Left lobe of liver (tissue), 2 donors: ENCODE data around the gene CHADL. TPM values are rescaled to one million over a fixed set of nuclear protein-coding genes. Genes with fewer than 3 reads are reported as not detected.

Source experiments
- ATAC-seq: fragments of 200-7000 bp; cut with Tn5 transposase; one replicate; pipeline ENCODE4 v1.9.1; 2020; ENCODE audit warnings: mild to moderate bottlenecking, moderate library complexity
- DNase-seq: peaks from one replicate; pipeline ENCODE4 v3.0.0-alpha.2; 2020; ENCODE audit warnings: low spot score
- total RNA-seq: library from RNA; stranded (reverse); gene quantifications from one replicate; pipeline ENCODE4 v1.2.1, GENCODE V29; 2021
- donor health status: DM: no; HTN: no; CAD: no; lungs with moderate emphysema.
- donor health status: DM: no; HTN: yes; CAD: no.

Gene CHADL
- total RNA-seq, 1 donor from 2014 or later: 2.5 TPM

DNA sequence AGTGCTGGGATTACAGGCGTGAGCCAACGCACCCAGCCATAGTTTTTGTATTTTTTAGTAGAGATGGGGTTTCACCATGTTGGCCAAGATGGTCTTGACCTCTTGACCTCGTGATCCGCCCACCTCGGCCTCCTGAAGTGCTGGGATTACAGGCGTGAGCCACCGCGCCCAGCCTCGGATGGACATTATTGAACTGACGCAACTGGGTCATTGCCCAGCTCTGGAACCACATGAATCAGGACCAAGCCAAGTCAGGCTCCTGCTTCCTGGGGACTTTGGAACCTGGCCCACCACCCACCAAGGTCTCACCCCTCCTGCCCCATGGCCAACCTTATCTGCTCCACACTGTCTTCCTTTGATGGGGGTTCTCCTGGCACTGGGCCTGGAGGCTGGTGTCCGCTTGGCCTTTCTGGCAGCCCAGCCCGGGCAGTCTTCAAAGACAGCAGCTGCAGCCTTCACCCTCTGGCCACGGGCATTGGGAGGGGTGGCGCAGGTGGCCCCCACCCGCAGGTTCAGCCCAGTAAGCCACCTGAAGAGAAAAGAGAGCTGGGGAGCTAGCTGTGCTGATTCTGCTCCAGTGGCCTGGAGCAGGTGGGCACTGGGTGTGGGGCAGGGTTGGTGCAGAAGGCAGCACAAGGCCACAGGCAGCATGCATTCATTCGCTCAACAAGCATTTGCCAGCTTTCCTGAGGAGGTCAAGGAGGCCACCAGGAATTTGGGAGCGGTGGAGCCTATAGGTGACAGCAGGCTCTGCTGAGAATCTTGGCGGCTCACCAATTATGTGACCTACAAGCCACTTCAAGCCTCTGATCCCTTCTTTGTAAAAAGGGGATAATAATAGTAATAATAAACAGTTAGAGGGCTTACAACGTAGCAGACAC is 5.7 kb downstream of the CHADL start:
- ATAC-seq: peak; percentile 39
- DNase-seq: peak; percentile 82

DNA sequence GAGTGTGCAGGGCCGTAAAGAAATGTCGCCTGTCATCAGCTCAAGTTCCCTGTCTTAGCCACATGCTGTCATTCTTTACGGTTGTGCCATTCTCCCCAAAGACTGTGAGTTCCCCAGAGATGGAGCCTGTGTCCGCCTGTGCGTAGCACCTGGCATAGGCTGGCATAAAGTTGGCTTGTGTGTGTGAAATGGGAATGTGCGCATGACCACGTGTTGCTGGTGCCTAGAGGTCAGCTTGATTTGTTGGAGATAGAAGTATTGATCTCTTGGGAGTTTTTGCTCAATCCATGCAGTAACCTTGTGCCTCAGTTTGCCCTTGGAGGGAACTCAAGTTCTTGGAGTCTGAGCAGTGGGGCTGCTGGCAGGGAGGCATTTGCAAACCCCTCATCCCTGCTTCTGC is 9.4 kb downstream of the CHADL start:
- DNase-seq: peak; percentile 69
- peak; percentile 60 for ATAC-seq

DNA sequence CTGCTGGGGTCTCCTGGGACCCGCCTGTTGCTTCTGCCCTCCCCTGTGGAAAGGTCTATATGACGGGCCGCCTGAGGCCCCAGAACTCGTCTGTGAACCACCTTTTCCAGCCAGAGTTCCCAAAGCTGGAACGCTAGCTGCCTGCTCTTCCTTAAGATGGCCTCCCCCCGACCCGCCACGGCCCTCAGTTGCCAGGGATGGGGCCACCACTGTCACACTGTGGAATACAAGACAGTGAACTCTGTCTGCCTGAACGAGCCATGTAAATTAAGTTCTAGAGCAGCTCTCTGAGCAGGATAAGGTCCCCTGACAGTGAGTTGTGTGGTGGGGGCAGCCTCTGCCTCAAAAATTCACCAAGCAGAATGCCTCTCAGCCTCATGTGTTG is 10.3 kb downstream of the CHADL start:
- DNase-seq: no peak
- ATAC-seq: no peak

DNA sequence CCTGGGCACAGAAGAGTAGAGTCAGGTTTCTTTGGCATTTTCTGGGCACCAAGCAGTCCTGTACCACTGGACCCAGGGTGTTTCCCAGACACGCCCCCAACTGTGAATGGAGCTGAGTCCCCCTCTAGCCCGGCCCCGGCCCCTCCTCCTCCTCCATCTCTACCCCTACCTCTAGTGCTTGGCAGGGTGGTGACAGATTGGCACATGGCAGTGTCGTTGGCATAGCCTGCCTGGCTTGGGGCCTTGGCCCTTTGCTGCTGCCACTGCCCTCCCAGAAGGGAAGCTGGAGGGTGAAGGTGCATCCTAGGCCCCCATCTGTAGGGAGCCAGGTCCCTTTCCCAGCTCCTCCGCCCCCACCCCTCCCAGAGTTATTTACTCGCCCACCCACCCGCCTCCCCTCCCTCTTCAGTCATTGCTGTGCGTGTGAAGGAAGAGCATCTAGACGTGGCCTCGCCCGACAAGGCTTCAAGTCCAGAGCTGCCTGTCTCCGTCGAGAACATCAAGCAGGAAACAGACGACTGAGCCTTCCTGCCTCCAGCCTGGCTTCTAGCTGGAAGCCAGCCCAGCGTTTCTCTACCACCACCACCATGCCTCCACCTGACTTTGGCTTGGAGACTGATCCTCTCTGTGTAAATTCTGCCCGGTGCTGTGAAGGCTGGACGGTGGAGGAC is 10.9 kb downstream of the CHADL start:
- ATAC-seq (peak; percentile 37), DNase-seq (no peak)

- ATAC-seq (no peak), DNase-seq (no peak)
Measured at GRCh38 chr22:41229215-41229614, 11.5 kb downstream of the CHADL start.

DNA sequence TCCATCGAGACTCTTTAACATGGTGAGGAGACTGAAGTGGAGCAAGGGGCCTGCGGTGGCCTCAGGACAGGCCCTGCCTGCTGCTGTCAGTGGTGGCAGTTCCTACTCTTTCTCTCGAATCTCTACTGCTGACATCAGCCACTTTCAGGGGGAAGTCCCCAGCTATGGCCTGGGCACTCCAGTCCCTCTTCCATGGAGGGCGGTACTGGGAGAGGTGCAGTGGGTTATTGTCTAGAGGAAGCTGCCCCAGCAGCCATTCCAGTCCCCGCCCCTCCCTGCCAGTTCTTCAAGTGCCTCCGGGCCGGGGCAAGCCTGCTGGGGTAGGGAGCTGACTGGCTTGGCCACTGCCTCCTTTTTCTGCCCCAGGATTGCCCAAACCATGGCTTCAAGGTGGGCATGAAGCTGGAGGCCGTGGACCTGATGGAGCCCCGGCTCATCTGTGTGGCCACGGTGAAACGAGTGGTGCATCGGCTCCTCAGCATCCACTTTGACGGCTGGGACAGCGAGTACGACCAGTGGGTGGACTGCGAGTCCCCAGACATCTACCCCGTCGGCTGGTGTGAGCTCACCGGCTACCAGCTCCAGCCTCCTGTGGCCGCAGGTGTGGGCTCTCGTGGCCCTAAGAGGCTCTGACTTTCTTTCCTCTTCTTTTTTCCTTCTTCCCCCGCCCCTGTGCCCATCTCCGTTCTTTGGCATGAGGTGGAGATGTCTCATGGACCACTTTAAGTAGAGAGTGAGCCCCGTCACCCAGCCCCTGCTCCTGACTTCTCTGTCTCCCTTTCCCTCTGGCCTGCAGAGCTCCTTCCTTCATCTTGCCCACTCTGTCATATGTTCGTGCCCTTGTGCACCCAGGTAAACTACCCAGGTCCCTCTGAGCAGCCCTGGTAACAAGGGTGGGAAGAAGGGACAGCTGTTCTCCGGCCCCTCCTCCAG is 13.7 kb downstream of the CHADL start:
- ATAC-seq: no peak
- DNase-seq: no peak

DNA sequence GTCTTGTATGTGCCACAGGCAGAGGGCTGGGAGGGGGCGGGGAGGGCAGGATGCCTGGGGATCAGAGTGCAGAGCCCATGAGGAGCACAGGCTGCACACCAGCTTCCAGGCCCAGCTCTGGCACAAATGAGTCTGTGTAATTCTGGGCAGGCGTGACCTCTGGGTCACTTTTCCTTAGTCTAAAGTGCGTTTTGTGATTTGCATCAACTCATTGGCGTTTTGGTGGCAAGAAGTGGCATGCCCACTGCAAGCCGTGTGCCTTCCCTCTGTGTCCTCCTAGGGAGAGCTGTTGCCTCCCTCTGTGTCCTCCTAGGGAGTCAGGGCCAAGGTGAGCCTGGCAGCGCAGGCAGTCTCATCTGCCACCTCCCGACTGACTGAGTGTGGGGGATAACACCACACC is 17.2 kb downstream of the CHADL start:
- DNase-seq (peak; percentile 92), ATAC-seq (peak; percentile 90)

DNA sequence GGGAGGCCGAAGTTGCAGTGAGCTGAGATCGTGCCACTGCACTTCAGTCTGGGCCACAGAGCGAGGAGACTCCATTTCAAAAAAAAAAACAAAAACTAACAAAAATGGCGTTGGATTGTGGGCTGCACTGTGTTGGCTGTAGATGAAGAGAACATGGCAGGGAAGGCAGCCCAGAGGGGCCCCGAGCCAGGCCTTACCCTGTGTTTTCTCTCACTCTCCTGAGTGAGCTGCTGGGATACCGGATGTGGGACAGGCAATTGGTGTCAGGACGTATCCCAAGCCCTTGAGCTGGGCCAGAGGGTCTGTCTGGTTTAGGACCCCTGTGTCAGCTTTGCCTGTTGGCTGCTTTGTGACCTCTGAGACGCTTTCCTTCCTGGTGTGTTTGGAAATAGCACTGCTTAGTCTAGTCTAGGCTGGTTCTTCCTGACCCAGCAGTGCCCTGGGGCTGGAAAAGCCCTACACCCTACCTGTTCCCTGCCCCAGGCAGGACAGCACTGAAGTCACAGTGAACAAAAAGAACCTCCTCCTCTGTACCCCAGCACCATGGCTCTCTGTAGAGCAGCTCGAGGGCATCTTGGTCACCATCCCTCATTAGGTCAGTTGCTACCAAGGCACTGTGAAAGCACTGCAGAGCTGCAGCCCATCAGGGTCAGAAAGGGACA is 17.8 kb downstream of the CHADL start:
- ATAC-seq (peak; percentile 54), DNase-seq (no peak)

DNA sequence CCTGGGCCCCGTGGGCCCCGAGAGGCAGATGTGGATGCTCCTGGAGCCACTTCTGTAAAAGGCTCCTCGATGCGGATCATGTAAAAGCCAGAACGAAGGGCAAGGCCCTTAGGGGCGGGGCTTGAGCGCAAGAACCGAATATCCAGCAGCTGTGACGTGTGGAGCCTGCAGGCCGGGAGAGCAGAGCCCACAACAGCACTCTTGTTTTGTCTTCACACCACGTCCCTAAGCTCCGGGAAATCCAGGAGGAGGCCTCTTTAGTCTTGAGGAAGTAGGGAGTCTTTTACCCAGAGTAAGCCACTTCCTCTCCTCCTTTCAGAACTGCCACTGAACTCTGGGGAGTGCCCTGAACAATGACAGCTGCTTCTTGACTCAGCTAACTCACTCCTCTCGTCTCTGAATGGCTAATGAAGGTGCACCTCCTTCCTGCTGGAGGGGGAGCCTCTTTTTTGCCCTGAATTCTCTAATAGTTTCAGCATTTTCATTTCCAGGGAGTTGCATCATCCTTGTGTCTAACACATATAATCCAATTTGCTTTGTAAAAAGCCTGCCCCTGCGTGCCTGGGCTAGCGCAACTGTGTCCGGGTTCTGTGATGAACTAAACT is 23.1 kb downstream of the CHADL start:
- DNase-seq (no peak), ATAC-seq (peak; percentile 61)

- no peak for DNase-seq
- no peak for ATAC-seq
Measured at GRCh38 chr22:41216984-41217383, 23.7 kb downstream of the CHADL start.

- ATAC-seq (no peak), DNase-seq (no peak)
Measured at GRCh38 chr22:41215926-41216325, 24.8 kb downstream of the CHADL start.

- no peak for DNase-seq
Measured at GRCh38 chr22:41215409-41215808, 25.3 kb downstream of the CHADL start.

DNA sequence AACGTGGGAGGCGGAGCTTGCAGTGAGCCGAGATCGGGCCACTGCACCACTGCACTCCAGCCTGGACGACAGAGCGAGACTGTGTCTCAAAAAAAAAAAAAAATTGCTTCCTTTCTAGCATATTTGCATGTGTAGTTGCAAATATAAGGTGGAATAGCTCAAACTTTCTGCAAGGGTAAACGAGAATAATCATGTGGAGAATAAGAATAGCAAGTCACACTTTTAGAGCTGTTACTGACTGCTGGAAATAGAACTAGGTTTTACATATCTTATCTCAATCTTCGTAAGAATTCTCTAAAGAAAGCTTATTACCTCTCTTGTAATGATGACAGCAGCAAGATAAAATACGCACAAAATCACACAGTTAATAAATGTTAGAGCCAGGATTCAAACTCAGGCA is 34.0 kb downstream of the CHADL start:
- ATAC-seq (no peak), DNase-seq (no peak)

More at GRCh38 chr22:41215409-41215808, 25.3 kb downstream of the CHADL start:
- ATAC-seq: no peak

GRCh38 chr22:41204992-41205900 is 35.5 kb downstream of the CHADL start, which contains the start of gene L3MBTL2:
L3MBTL2 (plus strand) TSS chr22:41205312; CDS start chr22:41205363, 51 bp downstream.
- ATAC-seq (peak; percentile 100), DNase-seq (peak; percentile 98)

DNA sequence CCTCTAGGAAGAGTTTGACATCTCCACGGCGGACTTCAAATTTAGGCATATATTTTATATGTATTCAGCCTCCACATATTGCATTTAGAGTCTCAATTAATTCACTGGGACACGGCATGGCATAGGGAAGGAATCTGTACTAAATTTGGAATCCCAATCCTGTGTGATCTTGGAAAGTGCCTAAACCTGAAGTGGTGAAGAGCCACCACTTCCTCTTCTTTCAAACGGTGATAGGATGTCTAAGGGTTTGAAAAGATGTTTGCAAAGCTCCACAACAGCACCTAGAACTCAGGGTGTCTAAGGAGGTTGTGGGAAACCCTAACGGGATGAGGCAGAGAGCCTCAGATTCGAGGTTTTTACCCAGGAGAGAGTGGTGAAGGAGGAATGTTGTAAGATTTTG is 36.7 kb downstream of the CHADL start:
- DNase-seq: no peak
- ATAC-seq: no peak

DNA sequence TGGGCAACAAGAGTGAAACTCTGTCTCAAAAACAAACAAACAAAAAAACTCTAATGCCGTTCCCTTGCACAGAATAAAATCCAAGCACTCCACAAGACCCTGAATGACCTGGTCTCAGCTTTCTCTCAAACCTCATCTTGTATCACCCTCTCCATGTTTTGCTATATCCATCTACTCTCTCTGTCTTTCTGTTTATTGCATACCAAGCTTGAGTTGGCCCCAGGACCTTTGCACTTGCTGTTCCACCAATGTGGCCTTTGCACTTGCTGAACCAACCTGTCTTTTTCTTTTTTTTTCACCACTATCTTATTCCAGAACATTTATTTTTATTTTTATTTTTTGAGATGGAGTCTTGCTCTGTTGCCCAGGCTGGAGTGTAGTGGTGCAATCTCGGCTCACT is 37.6 kb downstream of the CHADL start:
- no peak for DNase-seq
- no peak for ATAC-seq

GRCh38 chr22:41201141-41201540 is 39.6 kb downstream of the CHADL start:
- no peak for DNase-seq
- no peak for ATAC-seq

DNA sequence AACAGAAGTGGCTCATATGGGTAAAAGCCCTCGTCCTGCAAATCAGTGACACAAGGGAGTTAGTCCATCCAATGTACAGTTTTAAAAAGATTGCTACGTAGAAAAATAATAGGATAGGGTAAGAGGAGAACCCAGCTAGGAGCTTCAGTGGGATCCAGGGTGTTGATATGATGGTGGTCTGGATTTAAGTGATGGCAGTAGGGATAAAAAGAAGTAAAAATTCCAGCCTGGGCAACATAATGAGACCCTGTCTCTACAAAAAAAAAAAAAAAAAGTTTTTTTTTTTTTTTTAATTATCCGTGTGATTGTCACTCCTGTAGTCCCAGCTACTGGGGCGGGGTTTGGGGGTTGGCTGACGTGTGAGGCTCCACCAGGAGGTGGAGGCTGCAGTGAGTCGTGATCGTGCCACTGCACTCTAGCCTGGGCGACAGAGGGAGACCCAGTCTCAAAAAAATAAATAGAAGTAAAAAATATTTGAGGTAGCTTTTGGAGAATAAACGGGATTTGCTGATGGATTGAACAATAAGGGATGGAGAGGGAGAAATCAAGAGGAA is 42.6 kb downstream of the CHADL start:
- DNase-seq: no peak

More for the DNA sequence above, 42.6 kb downstream of the CHADL start:
- no peak for ATAC-seq
